ENCODE measurements around the gene HSPH1.

Gene HSPH1

DNA sequence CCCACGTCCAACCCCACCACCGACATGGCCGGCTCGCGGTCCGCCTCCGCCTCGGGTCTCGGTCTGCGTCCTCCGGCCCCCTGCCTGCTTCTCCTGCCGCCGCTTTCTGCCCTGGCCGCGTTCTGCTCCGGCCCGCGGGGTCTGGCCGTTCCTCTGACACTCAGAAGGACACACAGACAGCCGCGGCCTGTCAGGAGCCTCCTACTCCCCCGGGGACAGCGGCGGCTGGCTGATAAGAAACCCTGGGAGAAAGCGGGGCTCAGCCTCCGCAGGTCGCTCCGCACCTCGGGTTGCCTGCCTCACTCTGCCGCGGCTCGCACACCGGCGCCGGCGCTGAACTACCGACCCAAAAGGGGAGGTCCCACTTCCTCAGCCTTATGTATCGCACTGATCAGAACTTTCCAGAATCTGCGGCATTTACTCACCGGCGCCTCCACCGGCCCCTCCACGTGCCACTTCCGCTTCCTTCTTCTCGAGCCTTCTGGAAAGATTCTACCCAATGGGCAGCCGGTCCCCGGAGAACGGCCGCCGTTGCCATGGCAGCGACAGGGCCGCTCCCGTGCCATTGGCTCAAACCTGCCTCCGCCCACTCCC, at the start of gene HSPH1:
TSS of gene HSPH1 (minus strand) at position 348 of the 594 bp plus-strand sequence. CDS start at position 26, 322 bp downstream.
- DNase-seq (ENCODE audit: low read depth), result peak; percentile 95

GRCh38 chr13:31209841-31210210, 48.1 kb upstream of the HSPH1 start:
- no peak for DNase-seq (ENCODE audit: low read depth)

GRCh38 chr13:31209172-31209840, 47.6 kb upstream of the HSPH1 start:
- no peak for DNase-seq (ENCODE audit: low read depth)

- no peak for DNase-seq (ENCODE audit: low read depth)
These were observed 46.9 kb upstream of the HSPH1 start for GRCh38 chr13:31208559-31209122.

GRCh38 chr13:31207661-31208552, 46.2 kb upstream of the HSPH1 start:
- DNase-seq (ENCODE audit: low read depth), result no peak

DNA sequence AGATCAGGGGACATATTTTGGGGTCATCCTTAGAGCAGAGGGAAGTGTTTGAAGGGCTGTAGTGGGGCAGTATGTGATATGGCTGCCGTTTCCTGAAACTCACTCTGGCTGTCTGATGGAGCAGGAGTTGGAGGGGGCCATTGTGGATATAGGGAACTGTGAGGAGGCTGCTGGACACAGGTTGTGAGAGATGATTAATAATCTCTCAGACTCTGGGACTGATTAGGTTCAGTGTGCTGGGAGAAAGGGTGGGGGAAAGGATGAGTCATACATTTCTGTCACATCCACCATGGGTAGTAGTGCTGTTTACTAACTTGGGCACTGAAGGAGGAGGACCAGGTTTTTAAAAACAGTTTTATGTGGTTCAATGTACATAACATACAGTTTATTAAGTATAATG, 42.9 kb upstream of the HSPH1 start:
- DNase-seq (ENCODE audit: low read depth), result no peak

DNA sequence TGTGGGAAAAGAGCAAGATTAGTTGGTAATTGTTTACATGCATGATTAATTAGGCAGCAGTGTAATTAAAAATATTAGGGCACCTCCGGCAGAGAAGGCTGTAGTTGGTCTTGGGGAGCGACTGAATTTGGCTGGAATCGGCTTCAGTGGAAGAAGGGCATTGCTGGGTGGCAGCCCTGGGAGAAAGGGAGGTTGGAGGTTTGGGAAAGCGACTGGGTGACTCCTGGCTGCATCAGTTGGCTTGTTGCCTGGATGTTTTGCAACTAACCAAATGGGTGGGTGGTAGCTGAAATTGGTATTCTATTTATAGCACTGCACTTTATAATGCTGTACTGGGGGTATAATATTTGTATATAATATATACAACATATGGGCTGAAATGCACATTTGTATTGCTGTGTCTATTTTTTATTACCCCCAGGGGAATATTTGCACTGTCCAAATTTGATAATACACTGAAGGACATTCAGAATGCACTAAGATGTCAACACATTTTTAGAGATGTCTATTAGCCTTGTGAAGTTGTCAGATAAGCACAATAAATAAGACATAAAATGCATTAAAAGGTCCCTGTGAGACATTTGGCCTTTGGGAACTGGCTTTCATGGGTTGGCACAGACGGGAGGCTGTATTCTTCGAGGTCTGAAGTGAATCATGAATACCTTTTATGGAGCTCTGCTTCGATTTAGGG, 39.8 kb upstream of the HSPH1 start:
- DNase-seq (ENCODE audit: low read depth), result no peak

- no peak for DNase-seq (ENCODE audit: low read depth)
These were observed 38.9 kb upstream of the HSPH1 start for GRCh38 chr13:31200637-31200971.

- peak; percentile 45 for DNase-seq (ENCODE audit: low read depth)
These were observed 38.3 kb upstream of the HSPH1 start, which contains the start of gene B3GLCT for GRCh38 chr13:31199849-31200636. Gene B3GLCT, plus strand, starts transcription at chr13:31199975. Its CDS starts 110 bp downstream, at chr13:31200085.

DNA sequence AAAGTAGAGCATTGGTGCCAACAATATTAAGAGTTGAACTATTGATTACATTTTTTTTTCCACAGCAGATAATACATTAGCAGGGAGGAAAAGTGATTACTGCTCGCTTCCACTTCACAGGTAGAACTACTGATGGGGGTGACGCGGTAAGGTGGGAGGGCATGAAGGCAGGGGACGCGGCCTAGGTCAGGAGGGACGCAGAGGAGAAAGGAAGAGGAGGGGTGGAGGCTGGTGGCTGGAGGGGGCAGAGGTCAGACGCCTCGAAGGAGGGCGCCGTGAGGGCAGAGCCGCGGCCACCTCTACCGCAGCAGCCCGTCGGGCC, 37.8 kb upstream of the HSPH1 start:
- DNase-seq (ENCODE audit: low read depth), result no peak

DNA sequence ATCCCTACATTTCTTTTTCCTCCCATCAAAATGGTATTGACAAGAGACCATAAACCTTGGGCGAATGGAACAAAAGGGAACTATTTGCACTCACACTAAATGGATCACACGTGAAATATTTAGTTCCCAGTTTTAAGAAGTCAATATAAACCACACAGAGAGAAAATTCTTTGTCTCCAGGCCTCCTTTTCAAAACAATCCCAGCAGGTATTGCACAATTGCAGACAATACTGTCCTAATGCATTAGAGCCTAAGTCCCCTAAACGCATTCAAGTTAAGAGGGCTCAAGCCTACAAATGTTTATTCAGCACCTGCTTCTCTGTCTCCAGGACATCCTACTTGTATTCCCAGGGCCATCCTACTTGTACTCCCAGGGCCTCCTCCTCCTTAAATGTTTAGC, 36.8 kb upstream of the HSPH1 start:
- no peak for DNase-seq (ENCODE audit: low read depth)

DNA sequence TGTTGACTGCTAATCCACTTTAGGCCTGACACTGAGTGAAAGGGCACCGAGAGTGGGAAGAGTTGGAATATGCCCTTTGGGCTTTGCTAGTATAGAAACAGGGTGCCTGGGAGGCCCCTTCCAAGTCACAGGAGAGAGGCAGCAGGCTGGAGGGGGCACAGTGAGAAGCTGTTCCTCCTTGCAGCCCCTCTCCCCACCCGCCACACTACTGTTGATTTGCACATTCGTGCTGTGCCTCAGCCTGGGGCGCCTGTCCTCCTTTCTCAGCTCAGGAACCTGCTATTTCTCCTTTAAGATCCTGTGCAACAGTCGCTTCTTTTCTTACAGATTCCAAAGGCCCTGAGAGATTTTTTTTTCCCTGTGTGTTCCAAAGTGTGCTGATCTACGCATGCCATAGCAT, 35.3 kb upstream of the HSPH1 start:
- no peak for DNase-seq (ENCODE audit: low read depth)

DNA sequence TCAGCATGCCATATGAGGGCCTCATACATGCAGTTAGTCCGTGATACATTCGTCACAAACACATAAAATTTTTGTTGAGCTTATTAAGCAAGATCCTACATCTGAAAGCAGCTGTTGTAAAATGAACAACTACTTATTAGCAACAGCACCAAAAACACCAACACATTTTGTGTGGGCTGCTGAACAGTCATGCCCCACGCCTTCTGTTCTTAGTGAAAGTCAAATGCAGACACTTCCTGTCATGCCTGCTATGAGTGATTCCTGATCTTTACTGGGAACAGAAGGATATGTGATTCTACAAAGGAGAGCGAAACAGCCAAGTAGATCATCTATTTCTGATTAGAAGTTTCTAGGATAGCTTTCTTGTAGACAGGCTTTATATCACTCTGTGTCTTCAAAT, 33.9 kb upstream of the HSPH1 start:
- no peak for DNase-seq (ENCODE audit: low read depth)

DNA sequence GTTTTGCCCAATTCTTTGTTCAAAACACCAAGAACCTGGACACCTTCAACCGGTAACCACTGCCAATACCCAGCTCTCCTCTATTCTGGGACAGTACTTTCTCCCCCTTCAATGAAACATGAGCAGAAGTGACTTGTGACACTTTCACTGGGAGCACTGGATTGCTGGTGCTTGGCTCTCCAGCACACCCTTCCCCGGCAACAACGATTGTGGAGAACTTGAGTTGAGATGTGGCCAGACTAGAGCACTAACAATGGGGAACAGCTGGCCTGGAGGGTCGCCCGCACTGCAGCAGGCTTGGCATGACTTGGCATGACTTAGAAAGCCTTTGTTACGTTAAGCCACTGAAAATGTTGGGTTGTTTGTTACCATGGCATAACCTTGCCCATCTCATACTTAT, 30.6 kb upstream of the HSPH1 start:
- no peak for DNase-seq (ENCODE audit: low read depth)

- no peak for DNase-seq (ENCODE audit: low read depth)
These were observed 30.0 kb upstream of the HSPH1 start for GRCh38 chr13:31191748-31192147.

GRCh38 chr13:31184981-31185645, 23.4 kb upstream of the HSPH1 start:
- DNase-seq (ENCODE audit: low read depth), result no peak

DNA sequence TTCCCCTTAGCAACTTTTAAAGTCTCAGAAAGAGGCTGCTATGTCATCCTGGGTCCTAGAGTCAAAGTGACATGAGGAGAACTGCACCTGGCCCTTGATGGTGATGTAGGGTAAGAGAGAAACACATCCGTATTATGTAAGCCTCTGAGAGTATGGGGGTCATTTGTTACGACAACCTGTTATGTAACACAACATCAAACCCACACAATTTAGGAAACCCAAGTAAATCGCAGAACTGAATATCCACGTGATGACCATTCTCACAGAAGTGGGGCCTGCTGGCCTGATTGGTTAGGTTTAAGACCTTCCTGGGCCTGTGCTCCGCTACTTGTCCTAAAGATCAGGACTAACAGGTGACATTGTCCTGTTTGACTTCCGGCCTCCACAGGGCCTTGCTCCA, 22.7 kb upstream of the HSPH1 start:
- no peak for DNase-seq (ENCODE audit: low read depth)

GRCh38 chr13:31182987-31183386, 21.3 kb upstream of the HSPH1 start:
- DNase-seq (ENCODE audit: low read depth), result no peak

DNA sequence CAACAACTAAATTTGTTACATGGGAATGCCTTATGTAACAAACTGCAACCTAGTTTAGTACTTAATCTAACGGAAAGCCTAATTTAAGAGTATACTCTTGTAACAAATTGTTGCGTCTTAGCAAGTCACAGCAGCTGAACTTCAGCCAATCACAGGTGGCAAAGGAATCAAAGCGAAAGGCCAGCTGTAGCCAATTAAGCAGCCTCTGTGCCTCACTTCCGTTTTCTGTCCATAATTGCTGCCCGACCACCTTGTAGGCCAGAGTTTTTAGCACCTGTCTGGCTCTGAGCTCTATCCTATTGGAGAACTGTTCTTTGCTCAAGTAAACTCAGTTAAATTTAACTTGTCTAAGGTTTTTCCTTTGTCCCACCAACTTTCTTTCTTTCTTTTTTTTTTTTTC, 18.1 kb upstream of the HSPH1 start:
- DNase-seq (ENCODE audit: low read depth), result no peak

DNA sequence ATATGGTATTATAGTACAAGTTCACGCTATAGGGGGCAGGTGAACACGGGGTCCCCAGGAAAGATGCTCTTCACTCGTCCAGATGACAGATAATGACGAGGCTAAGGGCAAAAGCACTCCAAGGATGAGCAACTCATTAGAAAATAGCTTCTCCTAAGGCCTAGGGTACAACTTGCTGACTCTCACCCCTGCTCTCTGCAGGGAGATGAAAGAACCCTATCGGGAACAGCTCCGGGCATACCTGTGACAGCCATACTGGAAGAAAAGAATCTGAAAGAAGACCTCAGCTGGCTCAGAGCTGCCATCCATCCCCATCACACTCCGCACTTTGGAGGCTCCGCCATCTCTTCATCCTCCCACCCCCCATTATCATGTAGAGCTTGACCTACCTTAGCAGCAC, 17.5 kb upstream of the HSPH1 start:
- DNase-seq (ENCODE audit: low read depth), result no peak

Measured in fibroblast of the conjunctiva (primary cell).